GM12878 (cell line): ENCODE measurements around the gene GPATCH3. TPM values are rescaled to one million over a fixed set of nuclear protein-coding genes. Genes with fewer than 3 reads are reported as not detected.
A peak's percentile ranks its signal among the peaks of the same experiment; 100 is the strongest.

Source experiments
- ATAC-seq: fragments of 200-7000 bp; cut with Tn5 transposase; 3 replicates; pipeline ENCODE4 v1.9.1; 2020; ENCODE audit warnings: mild to moderate bottlenecking, moderate library complexity
- BruUV-seq: library from RNA; stranded (reverse); fragments of 400-500 nt; replicated peaks from 2 replicates; lab custom pipeline; 2021; lab: Mats Ljungman, UMichigan
- CTCF ChIA-PET: fragments of 300-600 bp; sonication (Branson Sonifier 250); formaldehyde crosslinking; extraction: SDS; loops from one replicate; lab custom pipeline; 2021; ENCODE audit warnings: inconsistent platforms; lab: Yijun Ruan, JAX
- POLR2A ChIA-PET: fragments of 350-600 bp; formaldehyde crosslinking; extraction: SDS; loops from one replicate; lab custom pipeline; 2021; ENCODE audit warnings: inconsistent platforms; lab: Charles Lee
- RAD21 ChIA-PET: fragments of 300-600 bp; sonication (Branson Sonifier 250); formaldehyde crosslinking; loops from one replicate; lab custom pipeline; 2023; ENCODE audit warnings: antibody characterized with exemption; ENCODE audit not compliant: unreplicated experiment; lab: Charles Lee
- SMC1A ChIA-PET: fragments of 300-600 bp; sonication (Branson Sonifier 250); formaldehyde crosslinking; loops from one replicate; lab custom pipeline; 2023; ENCODE audit not compliant: unreplicated experiment, uncharacterized antibody; lab: Charles Lee
- DNase-seq: peaks from one replicate; pipeline ENCODE4 v3.0.0-alpha.2; 2011; ENCODE audit warnings: low read depth, low spot score
- FAIRE-seq: peaks from 3 replicates; lab custom pipeline; 2011; peaks lifted over from hg19 to GRCh38; lab: Jason Lieb, UNC
- H2AFZ ChIP-seq: 2 replicates; pipeline ENCODE4 v1.6.0; 2011; ENCODE audit warnings: low read depth, low read length, control low read depth; ENCODE audit not compliant: control insufficient read depth
- H3K27ac ChIP-seq: 2 replicates; pipeline ENCODE4 v1.5.1; 2011; ENCODE audit warnings: control low read depth; ENCODE audit not compliant: control insufficient read depth, insufficient read depth
- H3K27me3 ChIP-seq, 2 experiments: replicated peaks in 1 of 2; 2 replicates each; pipeline versions ENCODE4 v1.6.0 to v1.6.1; 2011; ENCODE audit warnings: low read length in 1 of 2; ENCODE audit not compliant: control insufficient read depth in 2 of 2, insufficient read depth in 2 of 2
- H3K36me3 ChIP-seq, 2 experiments: 2 replicates each; pipeline ENCODE4 v1.5.1; 2011; ENCODE audit warnings: low read length in 1 of 2; ENCODE audit not compliant: control insufficient read depth in 2 of 2, insufficient read depth in 2 of 2
- H3K4me1 ChIP-seq: 2 replicates; pipeline ENCODE4 v1.6.1; 2011; ENCODE audit warnings: mild to moderate bottlenecking, low read length, moderate library complexity, mixed read lengths; ENCODE audit not compliant: control insufficient read depth, insufficient read depth
- H3K4me2 ChIP-seq: 2 replicates; pipeline ENCODE4 v1.6.0; 2011; ENCODE audit warnings: control low read depth; ENCODE audit not compliant: control insufficient read depth, insufficient read depth
- H3K4me3 ChIP-seq: fragments of 200-600 bp; sonication (generic); 2 replicates; pipeline ENCODE4 v1.5.1; 2016
- H3K79me2 ChIP-seq: 2 replicates; pipeline ENCODE4 v1.6.0; 2011; ENCODE audit warnings: low read length; ENCODE audit not compliant: control insufficient read depth, insufficient read depth
- H3K9ac ChIP-seq: 2 replicates; pipeline ENCODE4 v1.8.0; 2011; ENCODE audit warnings: low read length, control low read depth, mixed read lengths; ENCODE audit not compliant: control insufficient read depth, insufficient read depth
- H3K9me3 ChIP-seq: replicated peaks from 3 replicates; pipeline ENCODE4 v1.5.1; 2011; ENCODE audit warnings: mild to moderate bottlenecking, low read length; ENCODE audit not compliant: control insufficient read depth, insufficient read depth
- H4K20me1 ChIP-seq: 2 replicates; pipeline ENCODE4 v1.6.0; 2011; ENCODE audit not compliant: control insufficient read depth, insufficient read depth
- BACH1 ChIP-seq: fragments of 450-650 bp; IDR thresholded peaks from 2 replicates; pipeline ENCODE4 v1.6.1; 2017; ENCODE audit warnings: mild to moderate bottlenecking, borderline replicate concordance
- CBX3 ChIP-seq: fragments of 200-600 bp; sonication (generic); IDR thresholded peaks from 2 replicates; pipeline ENCODE4 v1.6.1; 2016; ENCODE audit warnings: low read depth, borderline replicate concordance
- CEBPZ ChIP-seq: fragments of 150-350 bp; IDR thresholded peaks from 2 replicates; pipeline ENCODE4 v1.6.1; 2016; ENCODE audit warnings: low read depth, low read length
- CREM ChIP-seq: IDR thresholded peaks from 2 replicates; pipeline ENCODE4 v1.6.1; 2014; ENCODE audit warnings: antibody characterized with exemption, low read depth
- E2F4 ChIP-seq: IDR thresholded peaks from 2 replicates; pipeline ENCODE4 v1.6.1; 2012; ENCODE audit warnings: low read depth, low read length, improper control_type of control experiment
- HDGF ChIP-seq: fragments of 450-650 bp; IDR thresholded peaks from 2 replicates; pipeline ENCODE4 v1.6.1; 2016; ENCODE audit warnings: antibody characterized with exemption
- KDM1A ChIP-seq: fragments of 200-600 bp; sonication (generic); IDR thresholded peaks from 2 replicates; pipeline ENCODE4 v1.6.1; 2016; ENCODE audit warnings: borderline replicate concordance
- MEF2B ChIP-seq: fragments of 450-650 bp; IDR thresholded peaks from 2 replicates; pipeline ENCODE4 v1.6.1; 2018; ENCODE audit warnings: mild to moderate bottlenecking, moderate library complexity; ENCODE audit not compliant: partially characterized antibody, poor library complexity, severe bottlenecking
- MTA3 ChIP-seq: IDR thresholded peaks from 2 replicates; pipeline ENCODE4 v1.6.1; 2012; ENCODE audit warnings: low read length, inconsistent platforms, borderline replicate concordance
- POLR2AphosphoS5 ChIP-seq: IDR thresholded peaks from 2 replicates; pipeline ENCODE4 v1.6.1; 2011; ENCODE audit warnings: mild to moderate bottlenecking, low read length, inconsistent platforms
- RAD51 ChIP-seq: fragments of 450-650 bp; IDR thresholded peaks from 2 replicates; pipeline ENCODE4 v1.6.1; 2016; ENCODE audit warnings: moderate library complexity, mild to moderate bottlenecking, inconsistent platforms
- RBBP5 ChIP-seq: fragments of 200-600 bp; sonication (generic); conservative IDR thresholded peaks from 2 replicates; pipeline ENCODE4 v1.6.1; 2016
- SMAD5 ChIP-seq: IDR thresholded peaks from 2 replicates; pipeline ENCODE4 v1.6.1; 2016; ENCODE audit warnings: antibody characterized with exemption, low read depth
- SMARCA5 ChIP-seq: fragments of 450-650 bp; IDR thresholded peaks from 2 replicates; pipeline ENCODE4 v1.6.1; 2017; ENCODE audit warnings: mild to moderate bottlenecking
- ZNF384 ChIP-seq: IDR thresholded peaks from 2 replicates; pipeline ENCODE4 v1.6.1; 2012; ENCODE audit warnings: low read depth, mild to moderate bottlenecking, low read length, improper control_type of control experiment, borderline replicate concordance
- WGBS: methylation state at CpG from one replicate; pipeline ENCODE4 v1.1.6; 2016; ENCODE audit warnings: low lambda C conversion rate; ENCODE audit not compliant: insufficient replicate concordance, insufficient coverage; ENCODE audit errors: missing lambda C conversion rate; 5-methylcytosine and 5-hydroxymethylcytosine counted together
- in situ Hi-C: fragments of 300-500 bp; cut with MboI; formaldehyde crosslinking; loops from 9 replicates; pipeline ENCODE4 v1.14.3; 2018; ENCODE audit warnings: mixed read lengths
- intact Hi-C: fragments of 100-400 bp; cut with micrococcal nuclease; formaldehyde crosslinking; loops from one replicate; pipeline ENCODE4 v1.14.2; 2022; ENCODE audit not compliant: unreplicated experiment
- polyA plus RNA-seq, 11 experiments: library from polyadenylated mRNA; depleted of rRNA in 4 of 11; unstranded in 6 of 11; stranded (reverse) in 5 of 11; fragments of >200 nt; fragmentation: Nextera tagmentation in 4 of 11; fragmentation: Illumina TruSeq in 1 of 11; extraction: Ambion mirVana in 4 of 11; extraction: Trizol in 1 of 11; gene quantifications; 1 replicate in 1 of 11; 2 replicates in 10 of 11; pipeline versions ENCODE4 v1.2.1 to v1.2.3, GENCODE V29; 2011 to 2016; ENCODE audit warnings: inconsistent platforms in 2 of 11, missing spikeins in 2 of 11, low read depth in 1 of 11
- total RNA-seq, 4 experiments: library from RNA; depleted of rRNA in 3 of 4; stranded (reverse); fragments of >200 nt in 3 of 4; fragmentation: Illumina TruSeq in 1 of 4; extraction: Trizol in 1 of 4; gene quantifications; 2 replicates each; pipeline versions ENCODE4 v1.2.1 to v1.2.3, GENCODE V29; 2013 to 2021
- TF ChIP-seq, protein P1 (sequence below): fragments of 450-650 bp; IDR thresholded peaks from 2 replicates; pipeline ENCODE4 v1.6.1; 2016; ENCODE audit warnings: mild to moderate bottlenecking
- TF ChIP-seq, protein P2 (sequence below): fragments of 150-350 bp; IDR thresholded peaks from 2 replicates; pipeline ENCODE4 v1.6.1; 2014; ENCODE audit warnings: mild to moderate bottlenecking, low read depth, low read length

Gene GPATCH3
- total and polyA plus RNA-seq, 10 of the 15 experiments (the other 5 are each of a cell fraction or from before 2014, with no cell fraction given): 0.56 to 13.4 (median 8.7) TPM

DNA sequence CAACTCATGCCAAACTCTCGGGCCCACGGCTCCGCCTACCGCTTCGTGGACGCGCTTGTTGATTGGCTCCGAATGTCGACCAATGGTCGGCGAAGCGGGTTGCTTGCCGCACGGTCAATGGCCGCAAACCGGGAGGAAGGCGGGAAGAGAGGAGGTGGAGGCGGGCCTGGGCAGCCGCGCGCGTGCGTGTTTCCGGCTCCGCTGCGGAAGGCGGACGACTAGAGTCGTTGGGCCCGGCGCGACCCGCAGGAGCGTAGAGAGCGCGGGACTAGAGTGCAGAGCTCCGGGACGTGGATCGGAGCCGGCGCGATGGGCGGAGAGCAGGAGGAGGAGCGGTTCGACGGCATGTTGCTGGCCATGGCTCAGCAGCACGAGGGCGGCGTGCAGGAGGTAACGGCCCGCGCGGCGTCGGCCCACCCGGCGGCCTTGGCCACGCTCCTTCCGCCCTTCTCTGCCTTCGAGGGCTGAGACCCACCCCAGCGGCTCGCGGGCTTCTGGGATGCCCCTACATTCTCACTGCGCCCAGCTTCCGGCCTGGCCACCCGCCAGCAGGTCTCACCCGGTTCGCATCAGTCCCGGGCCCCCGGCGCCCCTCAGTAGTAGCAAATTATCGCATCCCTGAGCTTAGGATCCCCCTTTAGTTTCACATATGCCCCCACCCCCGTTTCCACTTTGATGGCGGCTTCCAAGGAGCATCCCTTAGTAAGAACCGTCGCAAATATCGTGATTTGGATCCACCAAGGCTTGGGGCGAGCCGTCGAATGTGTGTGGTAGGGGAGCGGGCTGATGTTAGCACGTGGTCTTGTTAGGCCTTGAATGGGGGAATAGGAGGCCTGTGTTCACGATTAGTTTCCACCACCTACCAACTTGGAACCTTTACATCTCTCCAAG lies 21.5 kb upstream of the GPATCH3 start, which contains the start of gene NUDC:
NUDC (plus strand) TSS at position 204 of the 891 bp plus-strand sequence; CDS start at position 310, 106 bp downstream.
- in situ Hi-C loops (no loop called here), intact Hi-C loops (no loop called here)
- DNase-seq: peak; percentile 88
- WGBS: 1% methylated on average over 58 of the region's 83 CpGs
- H2AFZ ChIP-seq: peak within 1 kb of the TSS; percentile 97
- POLR2A ChIA-PET: interaction anchor here (0.6 to 2.6 kb wide), 4 partner anchors 10 to 749 kb away, joined by 3 to 12 read pairs (median 4); partner anchors contain the start of gene GPATCH3
- CTCF ChIA-PET: no interaction called here
- no peaks in the 10 kb centered on the region for H3K9me3 ChIP-seq
- peak within 1 kb of the TSS; percentile 99 for H3K4me2 ChIP-seq
- peaks cover 5 to 18% of the 10 kb centered on the region in 2 experiments for H3K36me3 ChIP-seq
- SMC1A ChIA-PET: interaction anchor here (1.1 to 2.0 kb wide), 2 partner anchors 11 to 22 kb away, joined by 3 to 11 read pairs; partner anchors contain the start of gene GPATCH3
- H3K4me1 ChIP-seq: peaks cover 5% of the 10 kb centered on the region; the same call in 1 of the 2 replicates
- H3K9ac ChIP-seq: peak within 1 kb of the TSS; percentile 84
- peak within 1 kb of the TSS; percentile 83 for H3K27ac ChIP-seq
- H3K79me2 ChIP-seq: peaks cover 28% of the 10 kb centered on the region
- no TSS peak for BruUV-seq
- H3K27me3 ChIP-seq: no peaks in the 10 kb centered on the region
- FAIRE-seq: peak; percentile 98
- peak; percentile 99 for ATAC-seq
- H3K4me3 ChIP-seq: peak within 1 kb of the TSS; percentile 76
- no peaks in the 10 kb centered on the region; the same call in 1 of the 2 replicates for H4K20me1 ChIP-seq
- RAD21 ChIA-PET: interaction anchor here (1.4 kb wide), 1 partner anchor 21 kb away, joined by 3 read pairs; the partner anchor contains the start of gene GPATCH3
- TF ChIP-seq BACH1 (peak; percentile 34; the same call in 1 of the 2 replicates), KDM1A (no peak), SMAD5 (peak; percentile 59; the same call in 1 of the 2 replicates), E2F4 (no peak), CBX3 (no peak), MEF2B (no peak), RBBP5 (no peak), RAD51 (no peak), POLR2AphosphoS5 (peak; percentile 92), SMARCA5 (no peak), MTA3 (no peak), ZNF384 (no peak), CREM (peak; percentile 90), CEBPZ (peak; percentile 74), HDGF (peak; percentile 94)
- TF ChIP-seq, protein P1, sequence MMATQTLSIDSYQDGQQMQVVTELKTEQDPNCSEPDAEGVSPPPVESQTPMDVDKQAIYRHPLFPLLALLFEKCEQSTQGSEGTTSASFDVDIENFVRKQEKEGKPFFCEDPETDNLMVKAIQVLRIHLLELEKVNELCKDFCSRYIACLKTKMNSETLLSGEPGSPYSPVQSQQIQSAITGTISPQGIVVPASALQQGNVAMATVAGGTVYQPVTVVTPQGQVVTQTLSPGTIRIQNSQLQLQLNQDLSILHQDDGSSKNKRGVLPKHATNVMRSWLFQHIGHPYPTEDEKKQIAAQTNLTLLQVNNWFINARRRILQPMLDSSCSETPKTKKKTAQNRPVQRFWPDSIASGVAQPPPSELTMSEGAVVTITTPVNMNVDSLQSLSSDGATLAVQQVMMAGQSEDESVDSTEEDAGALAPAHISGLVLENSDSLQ: peak; percentile 96
- TF ChIP-seq, protein P2, sequence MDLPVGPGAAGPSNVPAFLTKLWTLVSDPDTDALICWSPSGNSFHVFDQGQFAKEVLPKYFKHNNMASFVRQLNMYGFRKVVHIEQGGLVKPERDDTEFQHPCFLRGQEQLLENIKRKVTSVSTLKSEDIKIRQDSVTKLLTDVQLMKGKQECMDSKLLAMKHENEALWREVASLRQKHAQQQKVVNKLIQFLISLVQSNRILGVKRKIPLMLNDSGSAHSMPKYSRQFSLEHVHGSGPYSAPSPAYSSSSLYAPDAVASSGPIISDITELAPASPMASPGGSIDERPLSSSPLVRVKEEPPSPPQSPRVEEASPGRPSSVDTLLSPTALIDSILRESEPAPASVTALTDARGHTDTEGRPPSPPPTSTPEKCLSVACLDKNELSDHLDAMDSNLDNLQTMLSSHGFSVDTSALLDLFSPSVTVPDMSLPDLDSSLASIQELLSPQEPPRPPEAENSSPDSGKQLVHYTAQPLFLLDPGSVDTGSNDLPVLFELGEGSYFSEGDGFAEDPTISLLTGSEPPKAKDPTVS: no peak
